ENCODE results near the gene CCR7. TPM values are rescaled to one million over a fixed set of nuclear protein-coding genes. Genes with fewer than 3 reads are reported as not detected.
"Not testable (repeated sequence)": the region's sequence is repeated elsewhere in the genome, so short reads cannot be mapped to it uniquely, and the experiment has no call there.

CCR7 gene
- total and polyA plus RNA-seq, 5 experiments from 2014 or later = 571 to 2,008 (median 897) TPM

GRCh38 chr17:40596261-40596919 is 31.1 kb upstream of the CCR7 start:
- ATAC-seq = peak; percentile 29 to 34

GRCh38 chr17:40590742-40591141 is 25.5 kb upstream of the CCR7 start:
- DNase-seq = no peak
- H3K9me3 Mint-ChIP-seq = peaks cover 0 to 28% (median 7%) of the 10 kb centered on the region in 9 donors
- peak overlapping the region in 7 of 10 donors; percentile 10 to 99 (median 66) for H3K27ac Mint-ChIP-seq
- peaks cover 0 to 5% (median 3%) of the 10 kb centered on the region in 3 donors for H3K36me3 Mint-ChIP-seq
- POLR2A ChIA-PET = interaction anchor here (0.6 to 14.2 kb wide), 10 partner anchors 9 to 42 kb away, joined by 3 to 481 read pairs (median 9); partner anchors contain the start of gene CCR7
- H3K4me3 Mint-ChIP-seq = peak overlapping the region in 3 of 10 donors; percentile 19 to 42 (median 36)
- peaks cover 43 to 89% (median 82%) of the 10 kb centered on the region in 4 donors for H3K4me1 Mint-ChIP-seq
- ATAC-seq = no peak
- no peaks in the 10 kb centered on the region for H3K27me3 Mint-ChIP-seq

More at GRCh38 chr17:40596261-40596919, 31.1 kb upstream of the CCR7 start:
- H3K9me3 Mint-ChIP-seq = peaks cover 0 to 2% (median 0%) of the 10 kb centered on the region in 9 donors
- peaks cover 0 to 2% (median 0%) of the 10 kb centered on the region in 3 donors for H3K36me3 Mint-ChIP-seq
- H3K27me3 Mint-ChIP-seq = no peaks in the 10 kb centered on the region
- peak overlapping the region; percentile 44 to 80 (median 75) for H3K4me3 Mint-ChIP-seq
- peak in 5 of 10 donors; percentile 37 to 72 (median 49) for DNase-seq
- H3K27ac Mint-ChIP-seq = peak overlapping the region; percentile 95 to 100 (median 100)
- H3K4me1 Mint-ChIP-seq = peaks cover 38 to 90% (median 83%) of the 10 kb centered on the region in 4 donors
- POLR2A ChIA-PET = interaction anchor here (0.6 to 6.4 kb wide), 18 partner anchors 8 to 1093 kb away, joined by 3 to 197 read pairs (median 10); partner anchors contain the start of genes CCR7 and EIF1

GRCh38 chr17:40588552-40588951 is 23.3 kb upstream of the CCR7 start:
- Mint-ChIP-seq H3K27ac (peak overlapping the region; percentile 89 to 99 (median 94)), H3K36me3 (peaks cover 0 to 15% (median 12%) of the 10 kb centered on the region in 3 donors), H3K4me3 (peak overlapping the region; percentile 6 to 81 (median 72)), H3K4me1 (peaks cover 50 to 88% (median 83%) of the 10 kb centered on the region in 4 donors), H3K27me3 (no peaks in the 10 kb centered on the region), H3K9me3 (peaks cover 0 to 36% (median 19%) of the 10 kb centered on the region in 9 donors)
- POLR2A ChIA-PET = interaction anchor here (2.6 to 14.2 kb wide), 5 partner anchors 9 to 26 kb away, joined by 14 to 481 read pairs (median 33); partner anchors contain the start of gene CCR7
- DNase-seq = no peak
- ATAC-seq = peak in 1 of 2 donors; percentile 44

- peaks cover 0 to 40% (median 20%) of the 10 kb centered on the region in 9 donors for H3K9me3 Mint-ChIP-seq
- ATAC-seq, H3K27me3 Mint-ChIP-seq: not testable (repeated sequence)
- peaks cover 66 to 99% (median 97%) of the 10 kb centered on the region in 4 donors for H3K4me1 Mint-ChIP-seq
- peak overlapping the region; percentile 45 to 82 (median 70) for H3K4me3 Mint-ChIP-seq
- POLR2A ChIA-PET = interaction anchor here (0.7 to 14.2 kb wide), 7 partner anchors 8 to 1102 kb away, joined by 3 to 481 read pairs (median 14); partner anchors contain the start of genes CCR7 and EIF1
- peaks cover 0 to 15% (median 12%) of the 10 kb centered on the region in 3 donors for H3K36me3 Mint-ChIP-seq
- peak in 4 of 10 donors; percentile 35 to 61 (median 51) for DNase-seq
- peak overlapping the region; percentile 89 to 99 (median 96) for H3K27ac Mint-ChIP-seq
Observed at GRCh38 chr17:40586264-40586663, 21.0 kb upstream of the CCR7 start.

GRCh38 chr17:40584950-40585349 is 19.7 kb upstream of the CCR7 start:
- Mint-ChIP-seq H3K4me1 (peaks cover 67 to 97% (median 96%) of the 10 kb centered on the region in 4 donors), H3K36me3 (peaks cover 0 to 15% (median 12%) of the 10 kb centered on the region in 3 donors), H3K9me3 (peaks cover 0 to 40% (median 20%) of the 10 kb centered on the region in 9 donors), H3K4me3 (peak overlapping the region in 7 of 10 donors; percentile 8 to 72 (median 57)), H3K27ac (peak overlapping the region; percentile 88 to 99 (median 96))
- not testable (repeated sequence) for H3K27me3 Mint-ChIP-seq, ATAC-seq, DNase-seq
- POLR2A ChIA-PET = interaction anchor here (0.6 to 14.2 kb wide), 9 partner anchors 9 to 169 kb away, joined by 3 to 481 read pairs (median 7); partner anchors contain the start of gene CCR7

GRCh38 chr17:40582328-40582901 is 17.1 kb upstream of the CCR7 start:
- DNase-seq (peak; percentile 56 to 93 (median 80)), ATAC-seq (peak; percentile 84 to 92)
- Mint-ChIP-seq H3K9me3 (peaks cover 0 to 30% (median 14%) of the 10 kb centered on the region in 9 donors), H3K27me3 (no peaks in the 10 kb centered on the region), H3K27ac (peak overlapping the region; percentile 88 to 99 (median 97)), H3K4me1 (peaks cover 59 to 96% (median 94%) of the 10 kb centered on the region in 4 donors), H3K36me3 (peaks cover 0 to 12% (median 7%) of the 10 kb centered on the region in 3 donors), H3K4me3 (peak overlapping the region; percentile 52 to 87 (median 72))
- POLR2A ChIA-PET = interaction anchor here (0.6 to 14.2 kb wide), 17 partner anchors 9 to 1656 kb away, joined by 3 to 481 read pairs (median 7); partner anchors contain the start of genes CCR7 and SMARCE1

GRCh38 chr17:40580140-40580539 is 14.9 kb upstream of the CCR7 start:
- peak overlapping the region in 8 of 10 donors; percentile 18 to 67 (median 44) for H3K4me3 Mint-ChIP-seq

GRCh38 chr17:40579471-40579870 is 14.2 kb upstream of the CCR7 start:
- no peak for DNase-seq
- POLR2A ChIA-PET = interaction anchor here (0.7 to 4.7 kb wide), 4 partner anchors 10 to 35 kb away, joined by 4 to 130 read pairs (median 42); partner anchors contain the start of gene CCR7
- Mint-ChIP-seq H3K4me3 (peak overlapping the region in 4 of 10 donors; percentile 11 to 56 (median 44)), H3K9me3 (peaks cover 0 to 27% (median 17%) of the 10 kb centered on the region in 9 donors), H3K4me1 (peaks cover 49 to 91% (median 84%) of the 10 kb centered on the region in 4 donors), H3K36me3 (peaks cover 0 to 15% (median 8%) of the 10 kb centered on the region in 3 donors), H3K27ac (peak overlapping the region; percentile 71 to 99 (median 95)), H3K27me3 (no peaks in the 10 kb centered on the region)
- no peak for ATAC-seq

More at GRCh38 chr17:40580140-40580539, 14.9 kb upstream of the CCR7 start:
- Mint-ChIP-seq H3K27me3 (no peaks in the 10 kb centered on the region), H3K9me3 (peaks cover 0 to 26% (median 15%) of the 10 kb centered on the region in 9 donors), H3K27ac (peak overlapping the region; percentile 92 to 99 (median 97)), H3K36me3 (peaks cover 0 to 14% (median 8%) of the 10 kb centered on the region in 3 donors), H3K4me1 (peaks cover 53 to 95% (median 90%) of the 10 kb centered on the region in 4 donors)
- ATAC-seq (no peak), DNase-seq (no peak)
- POLR2A ChIA-PET = interaction anchor here (0.7 to 14.2 kb wide), 5 partner anchors 18 to 258 kb away, joined by 4 to 481 read pairs (median 97); partner anchors contain the start of gene CCR7

- H3K4me1 Mint-ChIP-seq = peaks cover 40 to 82% (median 75%) of the 10 kb centered on the region in 4 donors
- H3K27me3 Mint-ChIP-seq = no peaks in the 10 kb centered on the region
- H3K36me3 Mint-ChIP-seq = peaks cover 0 to 25% (median 22%) of the 10 kb centered on the region in 3 donors
- H3K27ac Mint-ChIP-seq = peak overlapping the region; percentile 91 to 100 (median 93)
- POLR2A ChIA-PET = interaction anchor here (0.8 to 4.7 kb wide), 16 partner anchors 9 to 70 kb away, joined by 3 to 130 read pairs (median 6); partner anchors contain the start of genes CCR7 and SMARCE1
- DNase-seq = peak in 2 of 10 donors; percentile 41 to 51
- peaks cover 0 to 31% (median 16%) of the 10 kb centered on the region in 9 donors for H3K9me3 Mint-ChIP-seq
- ATAC-seq = peak; percentile 38 to 65
- peak overlapping the region; percentile 47 to 86 (median 76) for H3K4me3 Mint-ChIP-seq
Observed at GRCh38 chr17:40577611-40578065, 12.4 kb upstream of the CCR7 start.

GRCh38 chr17:40576113-40576740 is 11.0 kb upstream of the CCR7 start:
- POLR2A ChIA-PET = interaction anchor here (0.5 to 4.7 kb wide), 13 partner anchors 8 to 71 kb away, joined by 3 to 130 read pairs (median 8); partner anchors contain the start of genes CCR7 and SMARCE1
- no peaks in the 10 kb centered on the region for H3K27me3 Mint-ChIP-seq
- peaks cover 31 to 82% (median 71%) of the 10 kb centered on the region in 4 donors for H3K4me1 Mint-ChIP-seq
- peaks cover 3 to 45% (median 28%) of the 10 kb centered on the region in 9 donors for H3K9me3 Mint-ChIP-seq
- H3K36me3 Mint-ChIP-seq = peaks cover 0 to 33% (median 31%) of the 10 kb centered on the region in 3 donors
- peak; percentile 41 to 77 for ATAC-seq
- peak overlapping the region; percentile 91 to 100 (median 93) for H3K27ac Mint-ChIP-seq
- H3K4me3 Mint-ChIP-seq = peak overlapping the region; percentile 16 to 86 (median 70)
- DNase-seq = peak in 3 of 10 donors; percentile 33 to 64 (median 46)

- H3K27me3 Mint-ChIP-seq = no peaks in the 10 kb centered on the region
- no peak overlapping the region for H3K4me3 Mint-ChIP-seq
- DNase-seq (no peak), ATAC-seq (no peak)
- H3K4me1 Mint-ChIP-seq = peaks cover 32 to 83% (median 73%) of the 10 kb centered on the region in 4 donors
- peaks cover 0 to 36% (median 34%) of the 10 kb centered on the region in 3 donors for H3K36me3 Mint-ChIP-seq
- POLR2A ChIA-PET = interaction anchor here (1.6 to 2.3 kb wide), 2 partner anchors 9 to 11 kb away, joined by 5 to 6 read pairs; partner anchors contain the start of gene CCR7
- peaks cover 4 to 45% (median 32%) of the 10 kb centered on the region in 9 donors for H3K9me3 Mint-ChIP-seq
- H3K27ac Mint-ChIP-seq = peak overlapping the region in 2 of 10 donors; percentile 63 to 100
Observed at GRCh38 chr17:40574292-40574691, 9.0 kb upstream of the CCR7 start.

Measured in naive thymus-derived CD8-positive, alpha-beta T cell (primary cell).